Measurements from ENCODE around the gene CYBC1.

DNA sequence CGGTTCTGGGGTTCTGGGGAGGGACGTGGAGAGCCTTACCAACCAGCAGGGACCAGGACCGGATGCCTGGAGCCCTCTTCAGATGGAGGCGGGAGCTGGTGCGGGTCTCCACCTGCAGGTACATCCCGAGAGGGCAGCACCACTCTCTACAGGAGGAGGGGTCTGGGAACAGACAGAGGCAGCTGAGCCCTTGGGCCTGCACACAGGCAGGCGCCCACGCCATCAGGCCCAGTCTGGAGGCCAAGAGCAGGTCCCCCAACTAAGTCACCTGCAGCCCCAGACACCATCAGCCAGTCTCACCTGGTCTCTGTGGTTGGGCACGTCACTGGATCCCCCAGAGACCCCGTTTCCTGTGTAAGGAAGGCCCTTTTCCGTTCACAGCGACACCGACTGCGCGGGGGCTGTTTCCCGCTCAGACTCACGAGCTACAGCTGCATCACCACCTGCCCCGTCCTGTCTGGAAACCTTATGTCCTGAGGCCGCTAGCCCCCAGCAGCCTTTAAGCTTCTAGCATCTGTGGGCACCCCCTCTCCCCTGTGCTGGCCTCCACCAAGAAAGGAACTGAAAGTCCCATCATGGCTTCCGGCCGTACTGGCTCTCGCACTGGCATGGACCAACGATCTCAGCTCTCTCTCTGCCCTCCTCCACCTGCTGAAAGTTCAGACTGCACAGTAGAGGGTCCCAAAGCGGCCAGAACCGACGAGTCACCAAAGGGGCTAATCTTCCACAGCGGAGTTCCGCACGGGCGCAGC is 1.2 kb downstream of the CYBC1 start:
- TF ChIP-seq CTCF (tag by site-specific recombination; IDR thresholded peaks at IDR 0.05), result no peak
- TF ChIP-seq ZNF544 (tag by site-specific recombination; IDR thresholded peaks at IDR 0.05), result no peak
- TF ChIP-seq YY1 (tag by site-specific recombination; IDR thresholded peaks at IDR 0.05), result no peak
- TF ChIP-seq ZNF510 (tag by site-specific recombination; IDR thresholded peaks at IDR 0.05; ENCODE audit: insufficient replicate concordance), result no peak
- no peak for TF ChIP-seq ZNF133 (tag by site-specific recombination; IDR thresholded peaks at IDR 0.05)
- no peak for TF ChIP-seq KLF10 (tag by site-specific recombination; IDR thresholded peaks at IDR 0.05)
- TF ChIP-seq ZNF521 (tag by site-specific recombination; IDR thresholded peaks at IDR 0.05), result no peak
- TF ChIP-seq ZBTB7A (tag by site-specific recombination; IDR thresholded peaks at IDR 0.05; ENCODE audit: low read depth), result no peak
- TF ChIP-seq BCL11A (tag by site-specific recombination; IDR thresholded peaks at IDR 0.05; ENCODE audit: low read depth), result no peak
- no peak for TF ChIP-seq HOXD13 (CRISPR knock-in tag; IDR thresholded peaks at IDR 0.05; ENCODE audit: borderline replicate concordance)
- TF ChIP-seq ZNF561 (tag by site-specific recombination; IDR thresholded peaks at IDR 0.05; ENCODE audit: borderline replicate concordance), result no peak
- no peak for TF ChIP-seq ZNF626 (tag by site-specific recombination; IDR thresholded peaks at IDR 0.05)
